ENCODE results near the gene SELENOS.

Gene SELENOS

GRCh38 chr15:101246824-101247745 lies 30.2 kb downstream of the SELENOS start:
- no peaks in the 10 kb centered on the region for H3K27me3 ChIP-seq (replicated peaks)
- TF ChIP-seq CTCF (IDR thresholded peaks at IDR 0.05; ENCODE audit: low read depth, low read length, missing control alignments) = no peak
- DNase-seq = no peak
- no peak overlapping the region for H3K27ac ChIP-seq
- no peak overlapping the region for H3K4me3 ChIP-seq (ENCODE audit: low read depth, low read length)
- H3K36me3 ChIP-seq (replicated peaks) = peaks cover 5% of the 10 kb centered on the region
- in situ Hi-C loops (cut with HindIII; ENCODE audit: low pct_ligation_motif_present, low sequenced_read_pairs) = no loop called here

GRCh38 chr15:101246391-101246790 lies 30.9 kb downstream of the SELENOS start:
- Histone ChIP-seq H3K4me3 (ENCODE audit: low read depth, low read length) (no peak overlapping the region), H3K27ac (no peak overlapping the region), H3K27me3 (replicated peaks) (no peaks in the 10 kb centered on the region), H3K36me3 (replicated peaks) (peaks cover 5% of the 10 kb centered on the region)
- TF ChIP-seq CTCF (IDR thresholded peaks at IDR 0.05; ENCODE audit: low read depth, low read length, missing control alignments) = no peak
- DNase-seq = no peak
- in situ Hi-C loops (cut with HindIII; ENCODE audit: low pct_ligation_motif_present, low sequenced_read_pairs) = no loop called here

- Histone ChIP-seq H3K4me3 (ENCODE audit: low read depth, low read length) (no peak overlapping the region), H3K27ac (no peak overlapping the region), H3K36me3 (replicated peaks) (peaks cover 5% of the 10 kb centered on the region), H3K27me3 (replicated peaks) (no peaks in the 10 kb centered on the region)
- in situ Hi-C loops (cut with HindIII; ENCODE audit: low pct_ligation_motif_present, low sequenced_read_pairs) = no loop called here
- DNase-seq = no peak
- no peak for TF ChIP-seq CTCF (IDR thresholded peaks at IDR 0.05; ENCODE audit: low read depth, low read length, missing control alignments)
Measured at GRCh38 chr15:101244889-101245668, 32.2 kb downstream of the SELENOS start.

- H3K36me3 ChIP-seq (replicated peaks) = peaks cover 5% of the 10 kb centered on the region
- H3K27me3 ChIP-seq (replicated peaks) = no peaks in the 10 kb centered on the region
- TF ChIP-seq CTCF (IDR thresholded peaks at IDR 0.05; ENCODE audit: low read depth, low read length, missing control alignments) = no peak
- no peak overlapping the region for H3K27ac ChIP-seq
- H3K4me3 ChIP-seq (ENCODE audit: low read depth, low read length) = no peak overlapping the region
- no peak for DNase-seq
- in situ Hi-C loops (cut with HindIII; ENCODE audit: low pct_ligation_motif_present, low sequenced_read_pairs) = no loop called here
Measured at GRCh38 chr15:101244036-101244781, 33.1 kb downstream of the SELENOS start.

GRCh38 chr15:101243420-101243819 lies 33.9 kb downstream of the SELENOS start:
- in situ Hi-C loops (cut with HindIII; ENCODE audit: low pct_ligation_motif_present, low sequenced_read_pairs) = no loop called here
- TF ChIP-seq CTCF (IDR thresholded peaks at IDR 0.05; ENCODE audit: low read depth, low read length, missing control alignments) = no peak
- H3K4me3 ChIP-seq (ENCODE audit: low read depth, low read length) = no peak overlapping the region
- no peak overlapping the region for H3K27ac ChIP-seq
- no peaks in the 10 kb centered on the region for H3K27me3 ChIP-seq (replicated peaks)
- DNase-seq = no peak
- peaks cover 5% of the 10 kb centered on the region for H3K36me3 ChIP-seq (replicated peaks)

Measured in brain microvascular endothelial cell (primary cell).